RWPE2 (cell line): ENCODE results near the gene AGA.

Experiments
- ATAC-seq: fragments of 200-7000 bp; cut with Tn5 transposase; 3 replicates; pipeline ENCODE4 v1.9.1; 2021; ENCODE audit warnings: low read depth
- DNase-seq: peaks from one replicate; pipeline ENCODE4 v3.0.0-alpha.2; 2020; ENCODE audit warnings: low spot score
- H3K27ac ChIP-seq: fragments of 450-650 bp; 2 replicates; pipeline ENCODE4 v1.5.1; 2017; ENCODE audit warnings: mild to moderate bottlenecking; ENCODE audit not compliant: poor library complexity, severe bottlenecking
- H3K27me3 ChIP-seq: fragments of 250-450 bp; sonication (Bioruptor Pico); 2 replicates; pipeline ENCODE4 v1.5.1; 2021; ENCODE audit warnings: mild to moderate bottlenecking, moderate library complexity; ENCODE audit not compliant: insufficient read depth, poor library complexity, severe bottlenecking
- H3K36me3 ChIP-seq: fragments of 250-450 bp; sonication (Bioruptor Pico); 2 replicates; pipeline ENCODE4 v1.5.1; 2020; ENCODE audit warnings: low read depth, mild to moderate bottlenecking, moderate library complexity
- H3K4me1 ChIP-seq: fragments of 250-450 bp; sonication (Bioruptor Pico); 2 replicates; pipeline ENCODE4 v1.5.1; 2021; ENCODE audit warnings: mild to moderate bottlenecking, moderate library complexity; ENCODE audit not compliant: insufficient read depth, poor library complexity, severe bottlenecking
- H3K4me3 ChIP-seq: fragments of 250-450 bp; sonication (Bioruptor Pico); 2 replicates; pipeline ENCODE4 v1.5.1; 2021; ENCODE audit warnings: mild to moderate bottlenecking, moderate library complexity; ENCODE audit not compliant: severe bottlenecking
- H3K9me3 ChIP-seq: fragments of 250-450 bp; sonication (Bioruptor Pico); 2 replicates; pipeline ENCODE4 v1.5.1; 2021; ENCODE audit warnings: mild to moderate bottlenecking, moderate library complexity; ENCODE audit not compliant: severe bottlenecking
- TF ChIP-seq, protein P1 (sequence below): fragments of 450-650 bp; IDR thresholded peaks from one replicate; pipeline ENCODE4 v1.5.1; 2017; ENCODE audit warnings: mild to moderate bottlenecking, moderate library complexity; ENCODE audit not compliant: poor library complexity, severe bottlenecking

The AGA gene

GRCh38 chr4:177391287-177391686 is 51.0 kb downstream of the AGA start:
- no peak for ATAC-seq
- DNase-seq = no peak
- Histone ChIP-seq H3K4me3 (no peak overlapping the region), H3K4me1 (no peaks in the 10 kb centered on the region), H3K27me3 (no peaks in the 10 kb centered on the region), H3K27ac (no peak overlapping the region), H3K9me3 (no peaks in the 10 kb centered on the region), H3K36me3 (no peaks in the 10 kb centered on the region)
- TF ChIP-seq, protein P1, sequence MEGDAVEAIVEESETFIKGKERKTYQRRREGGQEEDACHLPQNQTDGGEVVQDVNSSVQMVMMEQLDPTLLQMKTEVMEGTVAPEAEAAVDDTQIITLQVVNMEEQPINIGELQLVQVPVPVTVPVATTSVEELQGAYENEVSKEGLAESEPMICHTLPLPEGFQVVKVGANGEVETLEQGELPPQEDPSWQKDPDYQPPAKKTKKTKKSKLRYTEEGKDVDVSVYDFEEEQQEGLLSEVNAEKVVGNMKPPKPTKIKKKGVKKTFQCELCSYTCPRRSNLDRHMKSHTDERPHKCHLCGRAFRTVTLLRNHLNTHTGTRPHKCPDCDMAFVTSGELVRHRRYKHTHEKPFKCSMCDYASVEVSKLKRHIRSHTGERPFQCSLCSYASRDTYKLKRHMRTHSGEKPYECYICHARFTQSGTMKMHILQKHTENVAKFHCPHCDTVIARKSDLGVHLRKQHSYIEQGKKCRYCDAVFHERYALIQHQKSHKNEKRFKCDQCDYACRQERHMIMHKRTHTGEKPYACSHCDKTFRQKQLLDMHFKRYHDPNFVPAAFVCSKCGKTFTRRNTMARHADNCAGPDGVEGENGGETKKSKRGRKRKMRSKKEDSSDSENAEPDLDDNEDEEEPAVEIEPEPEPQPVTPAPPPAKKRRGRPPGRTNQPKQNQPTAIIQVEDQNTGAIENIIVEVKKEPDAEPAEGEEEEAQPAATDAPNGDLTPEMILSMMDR = no peak

GRCh38 chr4:177386278-177386815 is 55.9 kb downstream of the AGA start:
- no peak for ATAC-seq
- no peak for DNase-seq
- TF ChIP-seq, protein P1 = no peak
- no peak overlapping the region for H3K27ac ChIP-seq
- no peaks in the 10 kb centered on the region for H3K4me1 ChIP-seq
- no peaks in the 10 kb centered on the region for H3K27me3 ChIP-seq
- H3K9me3 ChIP-seq = no peaks in the 10 kb centered on the region
- no peaks in the 10 kb centered on the region for H3K36me3 ChIP-seq
- H3K4me3 ChIP-seq = no peak overlapping the region

DNA sequence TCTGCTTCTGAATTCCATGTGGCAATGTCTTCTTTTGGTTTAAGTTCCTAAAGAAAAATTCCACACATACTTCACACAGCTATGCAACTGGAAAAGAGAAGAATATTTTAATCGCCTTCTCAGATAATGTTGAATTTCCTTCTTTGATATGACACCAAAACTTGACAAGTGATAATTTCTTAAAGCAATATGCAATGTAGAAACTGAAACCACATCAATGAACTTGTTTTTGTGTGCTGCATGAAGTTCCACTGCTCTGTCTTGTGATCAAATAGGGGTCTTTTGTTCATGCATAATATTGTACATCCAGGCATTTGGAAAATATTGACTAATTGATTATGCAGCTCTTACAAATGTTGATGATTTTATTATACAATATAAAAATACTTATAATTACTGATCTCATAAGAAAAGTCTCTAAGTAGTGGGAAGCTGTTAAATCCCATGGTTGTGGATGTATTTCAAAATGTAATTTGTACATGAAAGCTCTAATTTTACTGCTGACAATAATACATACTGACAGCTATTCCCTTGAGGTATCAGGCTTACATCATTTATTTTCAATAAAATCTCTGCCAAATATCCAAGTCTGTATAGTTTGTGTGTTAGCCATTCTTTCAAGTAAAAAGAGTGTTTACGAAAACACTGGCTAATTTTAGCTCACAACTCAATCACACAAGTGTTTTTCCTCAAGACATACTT is 56.5 kb downstream of the AGA start:
- Histone ChIP-seq H3K27ac (no peak overlapping the region), H3K4me3 (no peak overlapping the region), H3K4me1 (no peaks in the 10 kb centered on the region), H3K27me3 (no peaks in the 10 kb centered on the region), H3K36me3 (no peaks in the 10 kb centered on the region), H3K9me3 (no peaks in the 10 kb centered on the region)
- TF ChIP-seq, protein P1 = no peak
- no peak for ATAC-seq
- DNase-seq = no peak

GRCh38 chr4:177384856-177385397 is 57.3 kb downstream of the AGA start:
- Histone ChIP-seq H3K4me1 (no peaks in the 10 kb centered on the region), H3K27me3 (no peaks in the 10 kb centered on the region), H3K27ac (no peak overlapping the region), H3K4me3 (no peak overlapping the region), H3K36me3 (no peaks in the 10 kb centered on the region), H3K9me3 (no peaks in the 10 kb centered on the region)
- ATAC-seq (no peak), DNase-seq (no peak)
- TF ChIP-seq, protein P1 = no peak
